Caco-2 (cell line): ENCODE measurements around the gene C1orf50. TPM values are rescaled to one million over a fixed set of nuclear protein-coding genes. Genes with fewer than 3 reads are reported as not detected.

Source experiments
- BruUV-seq: library from RNA; stranded (reverse); fragments of 400-500 nt; replicated peaks from 2 replicates; lab custom pipeline; 2021; lab: Mats Ljungman, UMichigan
- CTCF ChIA-PET: fragments of 300-600 bp; sonication (Branson Sonifier 250); formaldehyde crosslinking; loops from one replicate; lab custom pipeline; 2022; ENCODE audit warnings: antibody characterized with exemption; lab: Charles Lee
- POLR2A ChIA-PET: fragments of 300-600 bp; sonication (Branson Sonifier 250); formaldehyde crosslinking; loops from one replicate; lab custom pipeline; 2022; ENCODE audit warnings: antibody characterized with exemption; lab: Charles Lee
- DNase-seq, 2 experiments: peaks; one replicate each; pipeline versions ENCODE4 v3.0.0 to v3.0.0-alpha.2; 2020 to 2022
- H3K27me3 ChIP-seq: replicated peaks from 2 replicates; pipeline ENCODE4 v1.6.0; 2011; ENCODE audit warnings: low read length; ENCODE audit not compliant: control insufficient read depth, insufficient read depth
- H3K36me3 ChIP-seq: 2 replicates; pipeline ENCODE4 v1.5.1; 2011; ENCODE audit warnings: low read length; ENCODE audit not compliant: control insufficient read depth, insufficient read depth
- H3K4me1 ChIP-seq: fragments of 250-450 bp; sonication (Bioruptor Pico); 2 replicates; pipeline ENCODE4 v1.5.1; 2020; ENCODE audit warnings: mild to moderate bottlenecking
- H3K4me3 ChIP-seq: 2 replicates; pipeline ENCODE4 v1.5.1; 2011; ENCODE audit warnings: low read depth, mild to moderate bottlenecking, control low read depth, low read length
- H3K9me3 ChIP-seq: fragments of 250-450 bp; sonication (Bioruptor Pico); 2 replicates; pipeline ENCODE4 v1.5.1; 2020; ENCODE audit warnings: mild to moderate bottlenecking, moderate library complexity
- H3K27ac Mint-ChIP-seq: one replicate; pipeline ENCODE4 v1.8.0; 2022; ENCODE audit warnings: mixed read lengths; ENCODE audit not compliant: unreplicated experiment
- H3K27me3 Mint-ChIP-seq: one replicate; pipeline ENCODE4 v1.8.0; 2022; ENCODE audit warnings: mixed read lengths; ENCODE audit not compliant: insufficient read depth, unreplicated experiment
- H3K36me3 Mint-ChIP-seq: one replicate; pipeline ENCODE4 v1.8.0; 2022; ENCODE audit warnings: mild to moderate bottlenecking, mixed read lengths; ENCODE audit not compliant: insufficient read depth, unreplicated experiment
- H3K4me1 Mint-ChIP-seq: one replicate; pipeline ENCODE4 v1.8.0; 2022; ENCODE audit warnings: low read depth, mixed read lengths; ENCODE audit not compliant: unreplicated experiment
- H3K4me3 Mint-ChIP-seq: one replicate; pipeline ENCODE4 v1.8.0; 2022; ENCODE audit warnings: mild to moderate bottlenecking, moderate library complexity, mixed read lengths; ENCODE audit not compliant: unreplicated experiment
- H3K9me3 Mint-ChIP-seq: one replicate; pipeline ENCODE4 v1.8.0; 2022; ENCODE audit warnings: mixed read lengths; ENCODE audit not compliant: unreplicated experiment
- intact Hi-C: fragments of 100-400 bp; cut with micrococcal nuclease; formaldehyde crosslinking; loops from one replicate; pipeline ENCODE4 v1.10.0; 2022; ENCODE audit not compliant: unreplicated experiment
- total RNA-seq: library from RNA; stranded (reverse); gene quantifications from 2 replicates; pipeline ENCODE4 v1.2.3, GENCODE V29; 2022
- TF ChIP-seq, protein P1 (sequence below), 2 experiments: fragments of 200-600 bp in 1 of 2; IDR thresholded peaks; 1 replicate in 1 of 2; 2 replicates in 1 of 2; pipeline versions ENCODE4 v1.5.1 to v1.8.0; 2011 to 2022; ENCODE audit warnings: antibody characterized with exemption in 1 of 2, control low read depth in 1 of 2, inconsistent platforms in 1 of 2, low read depth in 1 of 2, low read length in 1 of 2, mild to moderate bottlenecking in 1 of 2, moderate library complexity in 1 of 2; ENCODE audit not compliant: insufficient read depth in 1 of 2, severe bottlenecking in 1 of 2, unreplicated experiment in 1 of 2

C1orf50 gene
- total RNA-seq, 1 experiment from 2014 or later, result 6.1 TPM

DNA sequence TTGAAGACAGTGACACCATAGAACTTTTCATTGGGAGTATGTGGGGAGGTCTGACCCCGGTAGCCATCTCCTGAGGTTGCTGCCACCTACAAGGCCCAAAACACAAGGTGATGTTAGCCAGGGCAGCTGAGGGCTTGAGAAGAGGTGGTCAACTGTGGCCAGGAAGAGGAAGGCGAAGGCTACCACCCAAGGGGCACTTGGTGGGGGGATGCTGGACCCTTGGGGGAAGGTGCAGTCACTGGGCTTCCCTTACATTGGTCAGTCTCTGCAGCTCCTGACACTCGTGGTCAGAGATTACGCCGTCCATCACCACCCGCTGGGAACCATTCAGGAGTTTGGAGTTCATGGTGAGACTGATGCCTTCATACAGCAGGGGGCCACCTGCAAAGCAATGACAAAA lies 14.8 kb upstream of the C1orf50 start:
- Mint-ChIP-seq H3K9me3 (peaks cover 10% of the 10 kb centered on the region), H3K36me3 (peaks cover 21% of the 10 kb centered on the region), H3K27ac (no peak overlapping the region), H3K27me3 (no peaks in the 10 kb centered on the region), H3K4me3 (no peak overlapping the region), H3K4me1 (peaks cover 5% of the 10 kb centered on the region)
- POLR2A ChIA-PET, result no interaction called here
- Histone ChIP-seq H3K4me3 (no peak overlapping the region), H3K9me3 (no peaks in the 10 kb centered on the region), H3K4me1 (no peaks in the 10 kb centered on the region), H3K36me3 (no peaks in the 10 kb centered on the region), H3K27me3 (no peaks in the 10 kb centered on the region)
- TF ChIP-seq, protein P1, sequence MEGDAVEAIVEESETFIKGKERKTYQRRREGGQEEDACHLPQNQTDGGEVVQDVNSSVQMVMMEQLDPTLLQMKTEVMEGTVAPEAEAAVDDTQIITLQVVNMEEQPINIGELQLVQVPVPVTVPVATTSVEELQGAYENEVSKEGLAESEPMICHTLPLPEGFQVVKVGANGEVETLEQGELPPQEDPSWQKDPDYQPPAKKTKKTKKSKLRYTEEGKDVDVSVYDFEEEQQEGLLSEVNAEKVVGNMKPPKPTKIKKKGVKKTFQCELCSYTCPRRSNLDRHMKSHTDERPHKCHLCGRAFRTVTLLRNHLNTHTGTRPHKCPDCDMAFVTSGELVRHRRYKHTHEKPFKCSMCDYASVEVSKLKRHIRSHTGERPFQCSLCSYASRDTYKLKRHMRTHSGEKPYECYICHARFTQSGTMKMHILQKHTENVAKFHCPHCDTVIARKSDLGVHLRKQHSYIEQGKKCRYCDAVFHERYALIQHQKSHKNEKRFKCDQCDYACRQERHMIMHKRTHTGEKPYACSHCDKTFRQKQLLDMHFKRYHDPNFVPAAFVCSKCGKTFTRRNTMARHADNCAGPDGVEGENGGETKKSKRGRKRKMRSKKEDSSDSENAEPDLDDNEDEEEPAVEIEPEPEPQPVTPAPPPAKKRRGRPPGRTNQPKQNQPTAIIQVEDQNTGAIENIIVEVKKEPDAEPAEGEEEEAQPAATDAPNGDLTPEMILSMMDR (IDR thresholded peaks at IDR 0.05; ENCODE audit: insufficient read depth in 1 of 2, low read depth in 1 of 2, low read length in 1 of 2, severe bottlenecking in 1 of 2, unreplicated experiment in 1 of 2), result no peak
- CTCF ChIA-PET, result no interaction called here
- peak in 1 of 2 experiments; percentile 8 for DNase-seq
- intact Hi-C loops, result no loop called here
- BruUV-seq, result no TSS peak

DNA sequence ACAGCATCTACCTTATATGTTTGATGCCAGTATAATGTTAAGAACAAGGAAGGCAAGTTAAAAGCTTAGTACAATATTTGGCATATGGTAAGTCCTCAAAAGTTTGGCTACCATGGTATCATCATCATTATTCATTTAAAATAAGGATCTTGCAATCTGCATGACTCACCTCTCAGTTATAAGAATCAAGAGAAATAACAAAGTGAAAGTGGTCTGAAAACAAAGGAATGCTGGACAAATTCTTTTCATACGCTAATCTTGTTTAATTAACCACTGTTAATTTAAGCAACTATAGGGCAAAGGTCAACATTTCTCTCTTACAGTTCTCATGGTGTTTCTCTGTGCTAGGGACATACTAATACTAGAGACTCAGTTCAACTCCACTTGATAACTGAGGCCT lies 14.0 kb upstream of the C1orf50 start:
- Histone ChIP-seq H3K9me3 (no peaks in the 10 kb centered on the region), H3K4me3 (no peak overlapping the region), H3K4me1 (no peaks in the 10 kb centered on the region), H3K27me3 (no peaks in the 10 kb centered on the region), H3K36me3 (no peaks in the 10 kb centered on the region)
- no TSS peak for BruUV-seq
- peaks cover 21% of the 10 kb centered on the region for H3K36me3 Mint-ChIP-seq
- TF ChIP-seq, protein P1 (IDR thresholded peaks at IDR 0.05; ENCODE audit: insufficient read depth in 1 of 2, low read depth in 1 of 2, low read length in 1 of 2, severe bottlenecking in 1 of 2, unreplicated experiment in 1 of 2), result no peak
- DNase-seq, result no peak
- no peak overlapping the region for H3K4me3 Mint-ChIP-seq
- peaks cover 6% of the 10 kb centered on the region for H3K4me1 Mint-ChIP-seq
- H3K9me3 Mint-ChIP-seq, result peaks cover 10% of the 10 kb centered on the region
- H3K27ac Mint-ChIP-seq, result no peak overlapping the region
- intact Hi-C loops, result no loop called here
- CTCF ChIA-PET, result no interaction called here
- POLR2A ChIA-PET, result no interaction called here
- H3K27me3 Mint-ChIP-seq, result no peaks in the 10 kb centered on the region

DNA sequence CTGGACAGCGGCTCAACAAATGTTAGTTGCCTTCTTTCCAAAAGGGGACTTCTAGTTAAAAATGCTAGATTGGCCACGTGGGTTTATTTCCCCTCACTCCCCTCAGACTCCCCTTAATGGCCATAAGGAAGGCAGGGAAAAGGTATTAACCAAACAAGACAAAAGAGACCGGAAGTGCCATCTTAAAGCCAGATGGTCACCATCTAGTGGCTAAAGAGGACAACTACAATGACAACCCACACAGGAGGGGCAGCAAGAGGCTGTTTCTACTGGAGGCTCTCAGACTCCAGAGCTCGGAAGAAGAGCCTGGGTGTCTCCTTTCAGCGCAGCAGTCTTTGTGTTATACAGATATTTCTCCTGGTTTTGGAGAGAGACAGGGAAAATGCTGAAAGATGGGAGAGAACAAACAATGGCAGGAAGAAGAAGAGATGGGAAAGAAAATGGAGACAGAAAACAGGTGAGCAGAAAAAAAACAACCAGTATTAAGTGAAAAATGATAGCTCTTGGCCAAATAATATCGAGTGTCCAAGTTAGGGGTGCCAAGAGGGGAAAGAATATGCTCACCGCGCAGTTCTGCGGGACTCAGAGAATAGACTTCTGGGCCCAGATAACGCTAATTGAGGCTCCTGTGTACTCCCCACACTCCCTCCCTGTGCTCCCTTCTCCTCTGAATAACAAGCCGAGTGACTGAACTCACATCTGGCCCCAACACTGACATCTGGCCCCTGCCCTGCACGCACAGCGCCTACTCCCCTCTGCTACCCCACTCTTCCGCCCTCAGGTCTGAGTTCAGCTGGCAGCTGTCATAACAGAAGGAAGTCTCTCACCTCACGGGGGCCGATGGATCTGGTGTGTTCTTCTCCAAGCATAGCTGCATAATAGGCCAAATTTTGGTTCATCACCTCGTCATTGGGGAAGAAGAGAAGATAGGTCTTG lies 9.8 kb upstream of the C1orf50 start:
- H3K36me3 Mint-ChIP-seq, result peaks cover 12% of the 10 kb centered on the region
- ChIA-PET CTCF (interaction anchor here (0.8 to 2.0 kb wide), 3 partner anchors 9 to 317 kb away, joined by 3 to 9 read pairs (median 4); partner anchors contain the start of genes C1orf50 and P3H1), POLR2A (interaction anchor here (1.3 kb wide), 1 partner anchor 10 kb away, joined by 6 read pairs; the partner anchor contains the start of genes C1orf50 and P3H1)
- intact Hi-C loops, result loop anchor here (5.0 kb wide), 1 partner anchor 180 kb away; no protein-coding TSS in a partner anchor
- H3K4me3 Mint-ChIP-seq, result no peak overlapping the region
- DNase-seq, result peak in 1 of 2 experiments; percentile 49
- Histone ChIP-seq H3K9me3 (no peaks in the 10 kb centered on the region), H3K36me3 (no peaks in the 10 kb centered on the region), H3K27me3 (no peaks in the 10 kb centered on the region), H3K4me1 (no peaks in the 10 kb centered on the region), H3K4me3 (no peak overlapping the region)
- TF ChIP-seq, protein P1 (IDR thresholded peaks at IDR 0.05; ENCODE audit: insufficient read depth in 1 of 2, low read depth in 1 of 2, low read length in 1 of 2, severe bottlenecking in 1 of 2, unreplicated experiment in 1 of 2), result peak; percentile 61 to 64
- BruUV-seq, result no TSS peak
- no peak overlapping the region for H3K27ac Mint-ChIP-seq
- H3K9me3 Mint-ChIP-seq, result peaks cover under 1% of the 10 kb centered on the region
- peaks cover 6% of the 10 kb centered on the region for H3K4me1 Mint-ChIP-seq
- H3K27me3 Mint-ChIP-seq, result no peaks in the 10 kb centered on the region
